PC-3 (cell line): Measurements from ENCODE around the gene TMEM192. TPM values are rescaled to one million over a fixed set of nuclear protein-coding genes. Genes with fewer than 3 reads are reported as not detected.

Experiments used
- ATAC-seq: fragments of 200-7000 bp; cut with Tn5 transposase; 2 replicates; pipeline ENCODE4 v1.9.1; 2020; ENCODE audit warnings: mild to moderate bottlenecking, moderate library complexity
- BruUV-seq: library from RNA; stranded (reverse); fragments of 400-500 nt; replicated peaks from 2 replicates; lab custom pipeline; 2021; lab: Mats Ljungman, UMichigan
- CTCF ChIA-PET: fragments of 300-600 bp; sonication (Branson Sonifier 250); formaldehyde crosslinking; loops from one replicate; lab custom pipeline; 2022; ENCODE audit warnings: antibody characterized with exemption; lab: Charles Lee
- POLR2A ChIA-PET: fragments of 300-600 bp; sonication (Branson Sonifier 250); formaldehyde crosslinking; loops from one replicate; lab custom pipeline; 2022; ENCODE audit warnings: antibody characterized with exemption; ENCODE audit not compliant: unreplicated experiment; lab: Charles Lee
- DNase-seq: peaks from one replicate; pipeline ENCODE4 v3.0.0-alpha.2; 2015
- H2AFZ ChIP-seq: fragments of 300-600 bp; sonication (generic); 2 replicates; pipeline ENCODE4 v1.6.0; 2016; ENCODE audit warnings: antibody characterized with exemption, low read length
- H3F3A ChIP-seq: fragments of 300-600 bp; sonication (generic); one replicate; pipeline ENCODE4 v1.6.0; 2017; ENCODE audit warnings: antibody characterized with exemption, low read length, control low read depth, mild to moderate bottlenecking; ENCODE audit not compliant: unreplicated experiment
- H3K27ac ChIP-seq: fragments of 300-600 bp; sonication (generic); 2 replicates; pipeline ENCODE4 v1.5.1; 2016; ENCODE audit warnings: mild to moderate bottlenecking, low read length
- H3K27me3 ChIP-seq: fragments of 300-600 bp; sonication (generic); 2 replicates; pipeline ENCODE4 v1.6.1; 2016; ENCODE audit warnings: low read length, mixed read lengths
- H3K36me3 ChIP-seq: fragments of 300-600 bp; sonication (generic); 2 replicates; pipeline ENCODE4 v1.6.1; 2016; ENCODE audit warnings: low read depth, mixed run types, low read length, mixed read lengths
- H3K4me1 ChIP-seq: fragments of 300-600 bp; sonication (generic); 2 replicates; pipeline ENCODE4 v1.5.1; 2016; ENCODE audit warnings: low read length; ENCODE audit not compliant: insufficient read depth
- H3K4me2 ChIP-seq: fragments of 300-600 bp; sonication (generic); 2 replicates; pipeline ENCODE4 v1.6.0; 2016; ENCODE audit warnings: low read length
- H3K4me3 ChIP-seq: fragments of 300-600 bp; sonication (generic); 2 replicates; pipeline ENCODE4 v1.5.1; 2016; ENCODE audit warnings: mild to moderate bottlenecking, low read length, mixed read lengths
- H3K79me2 ChIP-seq: fragments of 300-600 bp; sonication (generic); 2 replicates; pipeline ENCODE4 v1.6.1; 2017; ENCODE audit warnings: low read length, mixed read lengths
- H3K9ac ChIP-seq: fragments of 300-600 bp; sonication (generic); 2 replicates; pipeline ENCODE4 v1.6.0; 2016; ENCODE audit warnings: mild to moderate bottlenecking, low read length
- H3K9me2 ChIP-seq: fragments of 300-600 bp; sonication (generic); replicated peaks from 2 replicates; pipeline ENCODE4 v1.6.1; 2016; ENCODE audit warnings: mixed run types, low read length, mixed read lengths
- H3K9me3 ChIP-seq: fragments of 300-600 bp; sonication (generic); 2 replicates; pipeline ENCODE4 v1.6.1; 2016; ENCODE audit warnings: low read length, mixed read lengths
- H4K20me1 ChIP-seq: fragments of 300-600 bp; sonication (generic); 2 replicates; pipeline ENCODE4 v1.6.1; 2016; ENCODE audit warnings: low read length, mixed read lengths
- CTCF ChIP-seq: fragments of 300-600 bp; sonication (generic); conservative IDR thresholded peaks from 2 replicates; pipeline ENCODE4 v1.5.1; 2017; ENCODE audit warnings: antibody characterized with exemption, low read depth, mild to moderate bottlenecking, low read length
- EZH2 ChIP-seq: fragments of 300-600 bp; sonication (generic); IDR thresholded peaks from one replicate; pipeline ENCODE4 v1.6.1; 2017; ENCODE audit warnings: antibody characterized with exemption, mild to moderate bottlenecking, low read length; ENCODE audit not compliant: unreplicated experiment
- EZH2phosphoT487 ChIP-seq: fragments of 300-600 bp; sonication (generic); IDR thresholded peaks from 2 replicates; pipeline ENCODE4 v1.6.1; 2018; ENCODE audit warnings: mild to moderate bottlenecking, antibody characterized with exemption, low read length, borderline replicate concordance
- intact Hi-C: fragments of 100-400 bp; cut with micrococcal nuclease; formaldehyde crosslinking; loops from 2 replicates; pipeline ENCODE4 v1.9.0; 2023
- total RNA-seq: library from RNA; depleted of rRNA; stranded (reverse); fragments of >200 nt; gene quantifications from 2 replicates; pipeline ENCODE4 v1.2.3, GENCODE V29; 2014

The TMEM192 gene
- total RNA-seq, 1 experiment from 2014 or later, result 7.4 TPM

- ChIA-PET CTCF (no interaction called here), POLR2A (no interaction called here)
- Histone ChIP-seq H3K4me1 (no peaks in the 10 kb centered on the region), H3K27ac (no peak overlapping the region), H3K27me3 (no peaks in the 10 kb centered on the region), H3K4me2 (no peak overlapping the region), H3K79me2 (no peaks in the 10 kb centered on the region), H3K9me3 (no peaks in the 10 kb centered on the region), H3F3A (no peaks in the 10 kb centered on the region), H3K9me2 (no peaks in the 10 kb centered on the region), H3K4me3 (no peak overlapping the region), H2AFZ (no peak overlapping the region), H4K20me1 (no peaks in the 10 kb centered on the region), H3K36me3 (no peaks in the 10 kb centered on the region), H3K9ac (no peak overlapping the region)
- intact Hi-C loops, result loop anchor here (10.0 kb wide), 1 partner anchor 148 kb away; no protein-coding TSS in a partner anchor
- ATAC-seq (no peak), DNase-seq (no peak)
- no peak for TF ChIP-seq EZH2
- TF ChIP-seq CTCF, result no peak
- no peak for TF ChIP-seq EZH2phosphoT487
- BruUV-seq, result no TSS peak
These were observed 24.5 kb upstream of the TMEM192 start for GRCh38 chr4:165137205-165137604.

GRCh38 chr4:165136529-165136928, 23.9 kb upstream of the TMEM192 start:
- Histone ChIP-seq H3K79me2 (no peaks in the 10 kb centered on the region), H3F3A (no peaks in the 10 kb centered on the region), H3K36me3 (no peaks in the 10 kb centered on the region), H4K20me1 (no peaks in the 10 kb centered on the region), H3K27ac (no peak overlapping the region), H3K9me3 (no peaks in the 10 kb centered on the region), H3K9me2 (no peaks in the 10 kb centered on the region), H3K4me3 (no peak overlapping the region), H3K4me1 (no peaks in the 10 kb centered on the region), H3K9ac (no peak overlapping the region), H2AFZ (no peak overlapping the region), H3K4me2 (no peak overlapping the region), H3K27me3 (no peaks in the 10 kb centered on the region)
- TF ChIP-seq EZH2phosphoT487, result no peak
- no peak for TF ChIP-seq EZH2
- TF ChIP-seq CTCF, result no peak
- BruUV-seq, result no TSS peak
- POLR2A ChIA-PET, result no interaction called here
- no peak for DNase-seq
- intact Hi-C loops, result loop anchor here (10.0 kb wide), 1 partner anchor 148 kb away; no protein-coding TSS in a partner anchor
- CTCF ChIA-PET, result no interaction called here
- no peak for ATAC-seq

GRCh38 chr4:165133150-165133549, 20.5 kb upstream of the TMEM192 start:
- no peak for ATAC-seq
- no peaks in the 10 kb centered on the region for H3K9me3 ChIP-seq
- no peak for DNase-seq
- H3K79me2 ChIP-seq, result no peaks in the 10 kb centered on the region
- no peaks in the 10 kb centered on the region for H3K9me2 ChIP-seq
- no peak overlapping the region for H3K4me2 ChIP-seq
- no peaks in the 10 kb centered on the region for H3K4me1 ChIP-seq
- H3K27me3 ChIP-seq, result no peaks in the 10 kb centered on the region
- intact Hi-C loops, result loop anchor here (5.0 to 10.0 kb wide), 3 partner anchors 69 to 194 kb away; partner anchors contain the start of gene MSMO1
- BruUV-seq, result no TSS peak
- H4K20me1 ChIP-seq, result no peaks in the 10 kb centered on the region
- no peaks in the 10 kb centered on the region for H3F3A ChIP-seq
- H3K4me3 ChIP-seq, result no peak overlapping the region
- POLR2A ChIA-PET, result no interaction called here
- no peak for TF ChIP-seq CTCF
- TF ChIP-seq EZH2, result no peak
- no peak for TF ChIP-seq EZH2phosphoT487
- H2AFZ ChIP-seq, result no peak overlapping the region
- H3K27ac ChIP-seq, result no peak overlapping the region
- no peaks in the 10 kb centered on the region for H3K36me3 ChIP-seq
- no peak overlapping the region for H3K9ac ChIP-seq
- CTCF ChIA-PET, result no interaction called here
